HUES64 (cell line): ENCODE data around the gene ODR4.
"Not testable (repeated sequence)": the region's sequence is repeated elsewhere in the genome, so short reads cannot be mapped to it uniquely, and the experiment has no call there.

Experiments
- H3K27ac ChIP-seq: 2 replicates; pipeline ENCODE4 v1.7.0; 2013; ENCODE audit warnings: low read depth, low read length, inconsistent platforms
- H3K27me3 ChIP-seq: 2 replicates; pipeline ENCODE4 v1.6.1; 2013; ENCODE audit warnings: mild to moderate bottlenecking, low read length; ENCODE audit not compliant: insufficient read depth
- H3K36me3 ChIP-seq: 2 replicates; pipeline ENCODE4 v1.6.1; 2013; ENCODE audit warnings: mild to moderate bottlenecking, low read length; ENCODE audit not compliant: insufficient read depth
- H3K4me1 ChIP-seq: 2 replicates; pipeline ENCODE4 v1.6.1; 2013; ENCODE audit warnings: mild to moderate bottlenecking, low read length, moderate library complexity; ENCODE audit not compliant: insufficient read depth
- H3K4me3 ChIP-seq: 2 replicates; pipeline ENCODE4 v1.5.1; 2013; ENCODE audit warnings: mild to moderate bottlenecking, low read length, moderate library complexity
- H3K9ac ChIP-seq: 2 replicates; pipeline ENCODE4 v1.6.1; 2013; ENCODE audit warnings: mild to moderate bottlenecking, low read depth, low read length
- H3K9me3 ChIP-seq: 2 replicates; pipeline ENCODE4 v1.6.1; 2013; ENCODE audit warnings: low read depth, low read length; ENCODE audit not compliant: insufficient read depth
- WGBS: fragments of 150-250, 120-280 bp; methylation state at CpG from one replicate; pipeline ENCODE4 v1.1.7; 2013; ENCODE audit warnings: missing lambda C conversion rate; 5-methylcytosine and 5-hydroxymethylcytosine counted together

The ODR4 gene

GRCh38 chr1:186390925-186391324, 15.3 kb downstream of the ODR4 start:
- WGBS: no CpG with 5 or more reads among the region's 1 CpG
- Histone ChIP-seq H3K36me3 (peaks cover 97% of the 10 kb centered on the region), H3K9me3 (no peaks in the 10 kb centered on the region), H3K4me3 (no peak overlapping the region), H3K27me3 (no peaks in the 10 kb centered on the region), H3K9ac (no peak overlapping the region), H3K27ac (no peak overlapping the region), H3K4me1 (peaks cover 2% of the 10 kb centered on the region; the same call in 1 of the 2 replicates)

- no peak overlapping the region for H3K4me3 ChIP-seq
- no peaks in the 10 kb centered on the region for H3K9me3 ChIP-seq
- H3K36me3 ChIP-seq: peaks cover 96% of the 10 kb centered on the region
- H3K27ac ChIP-seq: no peak overlapping the region
- H3K27me3 ChIP-seq: no peaks in the 10 kb centered on the region
- no peak overlapping the region for H3K9ac ChIP-seq
- peaks cover 2% of the 10 kb centered on the region; the same call in 1 of the 2 replicates for H3K4me1 ChIP-seq
- WGBS: 100% methylated on average over 4 of the region's 4 CpGs
These were observed 16.2 kb downstream of the ODR4 start for GRCh38 chr1:186391841-186392240.

GRCh38 chr1:186392711-186393110, 17.1 kb downstream of the ODR4 start:
- not testable (repeated sequence) for H3K4me3 ChIP-seq, H3K27me3 ChIP-seq, H3K4me1 ChIP-seq, H3K9me3 ChIP-seq, H3K9ac ChIP-seq, H3K27ac ChIP-seq
- WGBS: 96% methylated on average over 6 of the region's 6 CpGs
- H3K36me3 ChIP-seq: peaks cover 96% of the 10 kb centered on the region

- H3K27me3 ChIP-seq, H3K9ac ChIP-seq, H3K4me3 ChIP-seq, H3K4me1 ChIP-seq, H3K9me3 ChIP-seq, H3K27ac ChIP-seq: not testable (repeated sequence)
- peaks cover 62% of the 10 kb centered on the region for H3K36me3 ChIP-seq
- 96% methylated on average over 2 of the region's 2 CpGs for WGBS
These were observed 25.8 kb downstream of the ODR4 start for GRCh38 chr1:186401446-186401845.

- H3K36me3 ChIP-seq: peaks cover 64% of the 10 kb centered on the region
- no peak overlapping the region for H3K4me3 ChIP-seq
- no peaks in the 10 kb centered on the region for H3K27me3 ChIP-seq
- no peak overlapping the region for H3K27ac ChIP-seq
- H3K9ac ChIP-seq: no peak overlapping the region
- no peaks in the 10 kb centered on the region for H3K9me3 ChIP-seq
- no peaks in the 10 kb centered on the region for H3K4me1 ChIP-seq
These were observed 28.0 kb downstream of the ODR4 start for GRCh38 chr1:186403632-186404031.

- Histone ChIP-seq H3K27ac (no peak overlapping the region), H3K4me1 (no peaks in the 10 kb centered on the region), H3K9me3 (no peaks in the 10 kb centered on the region), H3K36me3 (peaks cover 63% of the 10 kb centered on the region), H3K4me3 (no peak overlapping the region), H3K9ac (no peak overlapping the region), H3K27me3 (no peaks in the 10 kb centered on the region)
- 86% methylated on average over 4 of the region's 5 CpGs for WGBS
These were observed 28.9 kb downstream of the ODR4 start for GRCh38 chr1:186404454-186405051.

GRCh38 chr1:186409091-186409490, 33.5 kb downstream of the ODR4 start:
- Histone ChIP-seq H3K9me3 (no peaks in the 10 kb centered on the region), H3K36me3 (peaks cover 86% of the 10 kb centered on the region), H3K9ac (no peak overlapping the region), H3K4me3 (no peak overlapping the region), H3K27me3 (no peaks in the 10 kb centered on the region), H3K27ac (no peak overlapping the region), H3K4me1 (no peaks in the 10 kb centered on the region)
- 94% methylated on average over 3 of the region's 3 CpGs for WGBS

GRCh38 chr1:186413319-186413718, 37.7 kb downstream of the ODR4 start:
- H3K36me3 ChIP-seq: peaks cover 66% of the 10 kb centered on the region
- no peaks in the 10 kb centered on the region for H3K27me3 ChIP-seq
- no peak overlapping the region for H3K9ac ChIP-seq
- no peaks in the 10 kb centered on the region for H3K4me1 ChIP-seq
- H3K9me3 ChIP-seq: no peaks in the 10 kb centered on the region
- H3K4me3 ChIP-seq: no peak overlapping the region
- H3K27ac ChIP-seq: no peak overlapping the region
- no CpG with 5 or more reads among the region's 1 CpG for WGBS

GRCh38 chr1:186418503-186418902, 42.9 kb downstream of the ODR4 start:
- no peaks in the 10 kb centered on the region for H3K27me3 ChIP-seq
- H3K36me3 ChIP-seq: peaks cover 44% of the 10 kb centered on the region
- H3K9me3 ChIP-seq: no peaks in the 10 kb centered on the region
- no peak overlapping the region for H3K27ac ChIP-seq
- 100% methylated on average over 2 of the region's 4 CpGs for WGBS
- no peak overlapping the region for H3K9ac ChIP-seq
- H3K4me3 ChIP-seq: no peak overlapping the region
- no peaks in the 10 kb centered on the region for H3K4me1 ChIP-seq

GRCh38 chr1:186420311-186420710, 44.7 kb downstream of the ODR4 start:
- no peaks in the 10 kb centered on the region for H3K9me3 ChIP-seq
- H3K27me3 ChIP-seq: no peaks in the 10 kb centered on the region
- H3K4me1 ChIP-seq: no peaks in the 10 kb centered on the region
- H3K9ac ChIP-seq: no peak overlapping the region
- no peak overlapping the region for H3K27ac ChIP-seq
- no peak overlapping the region for H3K4me3 ChIP-seq
- H3K36me3 ChIP-seq: peaks cover 38% of the 10 kb centered on the region

GRCh38 chr1:186420923-186421322, 45.3 kb downstream of the ODR4 start:
- Histone ChIP-seq H3K4me1 (no peaks in the 10 kb centered on the region), H3K4me3 (no peak overlapping the region), H3K36me3 (peaks cover 38% of the 10 kb centered on the region), H3K27me3 (no peaks in the 10 kb centered on the region), H3K27ac (no peak overlapping the region), H3K9me3 (no peaks in the 10 kb centered on the region), H3K9ac (no peak overlapping the region)
- WGBS: 100% methylated on average over 1 of the region's 1 CpG

GRCh38 chr1:186421446-186421845, 45.8 kb downstream of the ODR4 start:
- 96% methylated on average over 6 of the region's 6 CpGs for WGBS
- Histone ChIP-seq H3K4me1 (no peaks in the 10 kb centered on the region), H3K9ac (no peak overlapping the region), H3K9me3 (no peaks in the 10 kb centered on the region), H3K36me3 (peaks cover 38% of the 10 kb centered on the region), H3K27me3 (no peaks in the 10 kb centered on the region), H3K27ac (no peak overlapping the region), H3K4me3 (no peak overlapping the region)
